Natural killer cell (primary cell): ENCODE results near the gene GRPEL2. TPM values are rescaled to one million over a fixed set of nuclear protein-coding genes. Genes with fewer than 3 reads are reported as not detected.

ENCODE experiments used
- ATAC-seq, 3 donors: fragments of 150-1000 bp in 2 of 3; fragments of 200-7000 bp in 1 of 3; cut with Tn5 transposase; 1 replicate in 1 of 3; 2 replicates in 2 of 3; pipeline ENCODE4 v1.10.0; 2021; ENCODE audit warnings: mild to moderate bottlenecking in 2 of 3, moderate library complexity in 2 of 3
- DNase-seq, 2 donors: peaks; one replicate each; pipeline versions ENCODE4 v3.0.0 to v3.0.0-alpha.2; 2013 to 2021; ENCODE audit warnings: mixed read lengths in 1 of 2
- H3K27ac ChIP-seq: one replicate; pipeline ENCODE4 v1.5.1; 2013; ENCODE audit warnings: mild to moderate bottlenecking, low read length
- H3K27me3 ChIP-seq: one replicate; pipeline ENCODE4 v1.6.1; 2013; ENCODE audit warnings: low read length; ENCODE audit not compliant: control insufficient read depth, insufficient read depth
- H3K36me3 ChIP-seq: one replicate; pipeline ENCODE4 v1.6.1; 2013; ENCODE audit warnings: low read length; ENCODE audit not compliant: control insufficient read depth, insufficient read depth
- H3K4me1 ChIP-seq: one replicate; pipeline ENCODE4 v1.6.1; 2013; ENCODE audit warnings: low read length; ENCODE audit not compliant: control insufficient read depth, insufficient read depth
- H3K4me3 ChIP-seq: one replicate; pipeline ENCODE4 v1.5.1; 2013; ENCODE audit warnings: low read length
- H3K9me3 ChIP-seq: one replicate; pipeline ENCODE4 v1.6.1; 2013; ENCODE audit warnings: low read length; ENCODE audit not compliant: control insufficient read depth, insufficient read depth
- H3K27ac Mint-ChIP-seq, 2 donors: one replicate each; pipeline ENCODE4 v1.8.0; 2022; ENCODE audit warnings: mild to moderate bottlenecking in 2 of 2, mixed read lengths in 2 of 2, moderate library complexity in 1 of 2
- H3K27me3 Mint-ChIP-seq, 2 donors: one replicate each; pipeline ENCODE4 v1.8.0; 2022; ENCODE audit warnings: low read depth in 2 of 2, mixed read lengths in 2 of 2
- H3K36me3 Mint-ChIP-seq: one replicate; pipeline ENCODE4 v1.8.0; 2022; ENCODE audit warnings: mixed read lengths
- H3K4me1 Mint-ChIP-seq, 2 donors: one replicate each; pipeline ENCODE4 v1.8.0; 2022; ENCODE audit warnings: mixed read lengths in 2 of 2
- H3K4me3 Mint-ChIP-seq: one replicate; pipeline ENCODE4 v1.8.0; 2022; ENCODE audit warnings: mild to moderate bottlenecking, moderate library complexity, mixed read lengths
- H3K9me3 Mint-ChIP-seq, 2 donors: one replicate each; pipeline ENCODE4 v1.8.0; 2022; ENCODE audit warnings: mixed read lengths in 2 of 2
- CTCF ChIP-seq: fragments of 200-600 bp; IDR thresholded peaks from one replicate; pipeline ENCODE4 v1.8.0; 2022; ENCODE audit warnings: antibody characterized with exemption
- WGBS: methylation state at CpG from one replicate; pipeline ENCODE4 v1.1.7; 2013; ENCODE audit warnings: missing lambda C conversion rate; ENCODE audit not compliant: insufficient coverage; 5-methylcytosine and 5-hydroxymethylcytosine counted together
- intact Hi-C: fragments of 100-400 bp; cut with micrococcal nuclease; formaldehyde crosslinking; loops from one replicate; pipeline ENCODE4 v1.14.2; 2022
- total RNA-seq, 4 donors: library from RNA; stranded (reverse); fragments of 120-200 nt in 1 of 4; gene quantifications; one replicate each; pipeline versions ENCODE4 v1.2.3 to v1.2.4, GENCODE V29; 2013 to 2022

The GRPEL2 gene
- total RNA-seq, 3 donors from 2014 or later (not counting 1 experiment from before 2014, with no cell fraction given): 5.6 to 12.9 (median 6.8) TPM

- Histone ChIP-seq H3K36me3 (no peaks in the 10 kb centered on the region), H3K27me3 (no peaks in the 10 kb centered on the region), H3K9me3 (no peaks in the 10 kb centered on the region), H3K27ac (no peak overlapping the region), H3K4me1 (no peaks in the 10 kb centered on the region), H3K4me3 (no peak overlapping the region)
- Mint-ChIP-seq H3K9me3 (no peaks in the 10 kb centered on the region), H3K4me3 (no peak overlapping the region), H3K27me3 (peaks cover 0 to 26% of the 10 kb centered on the region in 2 donors), H3K36me3 (no peaks in the 10 kb centered on the region), H3K27ac (no peak overlapping the region), H3K4me1 (peaks cover 0 to 3% of the 10 kb centered on the region in 2 donors)
- WGBS: 88% methylated on average over 1 of the region's 1 CpG
- DNase-seq (no peak), ATAC-seq (no peak)
- intact Hi-C loops: no loop called here
- TF ChIP-seq CTCF: no peak
Measured at GRCh38 chr5:149338364-149338763, 6.9 kb upstream of the GRPEL2 start.

- Mint-ChIP-seq H3K27me3 (peaks cover 0 to 16% of the 10 kb centered on the region in 2 donors), H3K27ac (no peak overlapping the region), H3K4me3 (no peak overlapping the region), H3K36me3 (no peaks in the 10 kb centered on the region), H3K9me3 (no peaks in the 10 kb centered on the region), H3K4me1 (peaks cover 22 to 25% of the 10 kb centered on the region in 2 donors)
- Histone ChIP-seq H3K27ac (no peak overlapping the region), H3K27me3 (no peaks in the 10 kb centered on the region), H3K4me3 (no peak overlapping the region), H3K4me1 (peaks cover 13% of the 10 kb centered on the region), H3K9me3 (no peaks in the 10 kb centered on the region), H3K36me3 (no peaks in the 10 kb centered on the region)
- 80% methylated on average over 1 of the region's 1 CpG for WGBS
- DNase-seq (no peak), ATAC-seq (no peak)
- TF ChIP-seq CTCF: no peak
- intact Hi-C loops: no loop called here
Measured at GRCh38 chr5:149340920-149341319, 4.4 kb upstream of the GRPEL2 start.

- no peak overlapping the region for H3K27ac ChIP-seq
- DNase-seq (no peak), ATAC-seq (no peak)
- no peaks in the 10 kb centered on the region for H3K27me3 ChIP-seq
- H3K4me1 Mint-ChIP-seq: peaks cover 27 to 32% of the 10 kb centered on the region in 2 donors
- no peaks in the 10 kb centered on the region for H3K36me3 Mint-ChIP-seq
- peaks cover 21% of the 10 kb centered on the region for H3K4me1 ChIP-seq
- H3K9me3 ChIP-seq: no peaks in the 10 kb centered on the region
- no peaks in the 10 kb centered on the region for H3K36me3 ChIP-seq
- H3K9me3 Mint-ChIP-seq: no peaks in the 10 kb centered on the region
- peaks cover 0 to 14% of the 10 kb centered on the region in 2 donors for H3K27me3 Mint-ChIP-seq
- intact Hi-C loops: no loop called here
- H3K4me3 ChIP-seq: no peak overlapping the region
- H3K27ac Mint-ChIP-seq: no peak overlapping the region
- TF ChIP-seq CTCF: no peak
- H3K4me3 Mint-ChIP-seq: no peak overlapping the region
Measured at GRCh38 chr5:149341876-149342275, 3.4 kb upstream of the GRPEL2 start.

GRCh38 chr5:149344151-149344550, 1.1 kb upstream of the GRPEL2 start:
- no peaks in the 10 kb centered on the region for H3K9me3 Mint-ChIP-seq
- no peak overlapping the region for H3K27ac ChIP-seq

More at GRCh38 chr5:149344151-149344550, 1.1 kb upstream of the GRPEL2 start:
- Histone ChIP-seq H3K4me1 (peaks cover 25% of the 10 kb centered on the region), H3K27me3 (no peaks in the 10 kb centered on the region), H3K9me3 (no peaks in the 10 kb centered on the region), H3K36me3 (peaks cover 10% of the 10 kb centered on the region), H3K4me3 (no peak overlapping the region)
- H3K4me1 Mint-ChIP-seq: peaks cover 47 to 52% of the 10 kb centered on the region in 2 donors
- DNase-seq (peak in 1 of 2 donors; percentile 34), ATAC-seq (no peak)
- H3K36me3 Mint-ChIP-seq: peaks cover 9% of the 10 kb centered on the region
- intact Hi-C loops: no loop called here
- peaks cover 0 to 4% of the 10 kb centered on the region in 2 donors for H3K27me3 Mint-ChIP-seq
- peak overlapping the region; percentile 92 to 94 for H3K27ac Mint-ChIP-seq
- TF ChIP-seq CTCF: no peak
- H3K4me3 Mint-ChIP-seq: peak overlapping the region; percentile 56
- WGBS: 100% methylated on average over 2 of the region's 2 CpGs
